NOMO-1 (cell line): ENCODE results near the gene VIP.

Experiments
- DNase-seq, 2 experiments: peaks; one replicate each; lab custom pipeline; 2025; ENCODE audit not compliant: unreplicated experiment in 2 of 2; lab: John Stamatoyannopoulos, UW

Gene VIP

DNA sequence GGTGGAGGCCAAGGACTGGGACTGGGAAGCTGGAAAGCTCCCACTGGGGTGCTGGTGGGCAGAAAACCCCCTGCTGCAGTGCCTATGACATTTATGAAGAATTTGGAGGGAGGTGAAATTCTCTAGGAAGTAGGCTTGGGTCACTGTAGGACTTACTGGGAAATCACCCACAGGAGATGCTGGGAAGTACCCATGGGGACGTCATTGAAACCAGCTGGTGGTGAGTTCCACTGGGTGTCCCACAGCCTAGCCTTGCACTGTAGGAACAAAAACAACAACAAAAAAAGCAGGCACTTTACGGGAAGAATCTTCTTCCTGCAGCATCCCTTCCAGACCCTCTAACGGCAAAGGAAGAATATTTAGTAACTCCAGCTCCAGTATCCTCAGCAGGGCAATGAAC, 26.2 kb downstream of the VIP start:
- no peak for DNase-seq

DNA sequence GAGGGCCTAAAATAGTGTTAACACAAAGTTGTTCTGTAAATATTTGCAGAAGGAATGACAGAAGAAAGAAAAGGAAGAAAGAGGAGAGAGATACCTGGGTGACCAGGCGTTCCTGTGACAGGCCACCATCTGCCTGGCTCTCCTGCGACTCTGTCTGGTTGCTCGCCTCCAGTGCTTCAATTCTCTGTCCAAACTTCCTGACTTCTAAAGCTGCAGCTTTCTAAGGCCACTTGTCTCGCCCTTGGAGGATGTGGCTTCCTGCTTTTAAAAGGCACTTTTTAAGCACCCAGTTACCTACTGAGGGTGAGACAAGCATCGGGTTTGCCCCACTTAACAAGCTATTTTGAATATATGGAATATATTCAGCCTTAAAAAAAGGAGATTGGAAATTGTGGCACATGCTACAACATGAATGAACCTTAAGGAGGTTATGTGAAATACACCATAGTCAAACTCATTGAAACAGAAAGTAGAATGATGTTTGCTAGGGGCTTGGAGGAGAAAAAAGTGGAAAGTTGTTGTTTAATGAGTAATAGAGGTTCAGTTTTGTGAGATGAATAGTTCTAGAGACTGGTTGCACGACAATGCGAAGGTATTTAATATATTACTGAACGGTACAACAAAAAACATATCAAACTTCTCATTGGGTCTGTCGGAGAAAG, 32.8 kb downstream of the VIP start:
- no peak for DNase-seq

DNA sequence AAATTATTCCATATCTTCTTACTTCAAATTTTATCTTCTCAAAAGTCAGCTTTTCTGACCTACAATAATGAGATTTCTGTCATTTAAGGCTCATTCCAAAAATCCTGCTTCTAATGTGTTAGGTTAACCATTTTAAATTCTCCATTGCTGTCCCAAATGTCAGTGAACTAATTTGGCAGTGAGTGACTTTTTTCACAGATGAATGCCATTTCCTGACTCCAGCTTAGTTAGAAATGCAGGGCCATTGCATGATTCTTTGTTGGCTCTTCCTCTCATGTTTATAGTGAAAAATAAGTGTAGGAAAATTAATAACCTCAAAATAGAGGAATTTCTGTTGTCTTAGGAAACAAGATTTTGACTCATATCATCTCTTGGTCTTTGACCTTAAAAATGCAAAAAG, 44.1 kb downstream of the VIP start:
- no peak for DNase-seq

- DNase-seq: no peak
These were observed 53.6 kb downstream of the VIP start for GRCh38 chr6:152804150-152804549.
